Measurements from ENCODE around the gene SPRYD4.
"Not testable (repeated sequence)": the region's sequence is repeated elsewhere in the genome, so short reads cannot be mapped to it uniquely, and the experiment has no call there.

Gene SPRYD4

GRCh38 chr12:56476143-56476542 lies 7.8 kb downstream of the SPRYD4 start:
- no peak for DNase-seq (ENCODE audit: low read depth in 3 of 3, low spot score in 1 of 3)

- DNase-seq (ENCODE audit: low read depth in 3 of 3, low spot score in 1 of 3), result no peak
Measured at GRCh38 chr12:56476972-56477432, 8.6 kb downstream of the SPRYD4 start.

GRCh38 chr12:56477521-56478225 lies 9.3 kb downstream of the SPRYD4 start:
- no peak for DNase-seq (ENCODE audit: low read depth in 3 of 3, low spot score in 1 of 3)

- DNase-seq (ENCODE audit: low read depth in 3 of 3, low spot score in 1 of 3), result no peak
Measured at GRCh38 chr12:56479625-56480024, 11.2 kb downstream of the SPRYD4 start.

GRCh38 chr12:56484566-56484965 lies 16.2 kb downstream of the SPRYD4 start:
- no peak for DNase-seq (ENCODE audit: low read depth in 3 of 3, low spot score in 1 of 3)

GRCh38 chr12:56486694-56487093 lies 18.3 kb downstream of the SPRYD4 start:
- DNase-seq (ENCODE audit: low read depth in 3 of 3, low spot score in 1 of 3), result no peak

GRCh38 chr12:56487448-56488040 lies 19.2 kb downstream of the SPRYD4 start:
- DNase-seq (ENCODE audit: low read depth in 3 of 3, low spot score in 1 of 3), result no peak

GRCh38 chr12:56488041-56488955 lies 19.9 kb downstream of the SPRYD4 start, which contains the start of gene GLS2:
Gene GLS2, minus strand, starts transcription at chr12:56488161. Its CDS starts 43 bp downstream, at chr12:56488118.
- DNase-seq (ENCODE audit: low read depth in 3 of 3, low spot score in 1 of 3), result peak; percentile 37 to 56 (median 43)

GRCh38 chr12:56490360-56490759 lies 22.0 kb downstream of the SPRYD4 start:
- DNase-seq (ENCODE audit: low read depth in 3 of 3, low spot score in 1 of 3), result no peak

- DNase-seq (ENCODE audit: low read depth in 3 of 3, low spot score in 1 of 3), result not testable (repeated sequence)
Measured at GRCh38 chr12:56493409-56494105, 25.2 kb downstream of the SPRYD4 start.

- not testable (repeated sequence) for DNase-seq (ENCODE audit: low read depth in 3 of 3, low spot score in 1 of 3)
Measured at GRCh38 chr12:56494106-56494415, 25.7 kb downstream of the SPRYD4 start.

GRCh38 chr12:56494481-56494880 lies 26.1 kb downstream of the SPRYD4 start:
- DNase-seq (ENCODE audit: low read depth in 3 of 3, low spot score in 1 of 3), result not testable (repeated sequence)

- DNase-seq (ENCODE audit: low read depth in 3 of 3, low spot score in 1 of 3), result peak in 2 of 3 donors; percentile 38 to 55
Measured at GRCh38 chr12:56496704-56497103, 28.3 kb downstream of the SPRYD4 start.

GRCh38 chr12:56498126-56498902 lies 29.9 kb downstream of the SPRYD4 start:
- DNase-seq (ENCODE audit: low read depth in 3 of 3, low spot score in 1 of 3), result not testable (repeated sequence)

GRCh38 chr12:56499452-56499851 lies 31.1 kb downstream of the SPRYD4 start:
- DNase-seq (ENCODE audit: low read depth in 3 of 3, low spot score in 1 of 3), result not testable (repeated sequence)

- DNase-seq (ENCODE audit: low read depth in 3 of 3, low spot score in 1 of 3), result not testable (repeated sequence)
Measured at GRCh38 chr12:56499879-56500278, 31.5 kb downstream of the SPRYD4 start.

GRCh38 chr12:56510786-56511185 lies 42.4 kb downstream of the SPRYD4 start:
- DNase-seq (ENCODE audit: low read depth in 3 of 3, low spot score in 1 of 3), result no peak

- DNase-seq (ENCODE audit: low read depth in 3 of 3, low spot score in 1 of 3), result not testable (repeated sequence)
Measured at GRCh38 chr12:56514014-56514318, 45.6 kb downstream of the SPRYD4 start.

GRCh38 chr12:56517854-56518253 lies 49.5 kb downstream of the SPRYD4 start:
- no peak for DNase-seq (ENCODE audit: low read depth in 3 of 3, low spot score in 1 of 3)

GRCh38 chr12:56518570-56518969 lies 50.2 kb downstream of the SPRYD4 start:
- DNase-seq (ENCODE audit: low read depth in 3 of 3, low spot score in 1 of 3), result no peak
